GM23338 (cell line): ENCODE data around the gene KLHL25. TPM values are rescaled to one million over a fixed set of nuclear protein-coding genes. Genes with fewer than 3 reads are reported as not detected.

Experiments
- ATAC-seq: fragments of 200-7000 bp; cut with Tn5 transposase; 3 replicates; pipeline ENCODE4 v1.9.1; 2020
- DNase-seq: peaks from one replicate; pipeline ENCODE4 v3.0.0-alpha.2; 2015; ENCODE audit warnings: low spot score
- H2AFZ ChIP-seq: fragments of 200-600 bp; sonication (generic); 2 replicates; pipeline ENCODE4 v1.8.0; 2016; ENCODE audit warnings: antibody characterized with exemption, mild to moderate bottlenecking, moderate library complexity
- H3F3A ChIP-seq: fragments of 200-600 bp; sonication (generic); replicated peaks from 2 replicates; pipeline ENCODE4 v1.8.0; 2017; ENCODE audit warnings: antibody characterized with exemption, mixed run types, low read depth
- H3K27ac ChIP-seq: fragments of 200-600 bp; sonication (generic); 2 replicates; pipeline ENCODE4 v1.6.1; 2016; ENCODE audit warnings: low read depth
- H3K27me3 ChIP-seq: fragments of 200-600 bp; sonication (generic); 2 replicates; pipeline ENCODE4 v1.8.0; 2016; ENCODE audit warnings: mild to moderate bottlenecking, mixed run types, moderate library complexity; ENCODE audit not compliant: insufficient read depth
- H3K36me3 ChIP-seq: fragments of 200-600 bp; sonication (generic); 2 replicates; pipeline ENCODE4 v1.8.0; 2016; ENCODE audit warnings: mild to moderate bottlenecking; ENCODE audit not compliant: insufficient read depth
- H3K4me1 ChIP-seq: fragments of 200-600 bp; sonication (generic); 2 replicates; pipeline ENCODE4 v1.8.0; 2016; ENCODE audit warnings: mild to moderate bottlenecking, moderate library complexity; ENCODE audit not compliant: insufficient read depth
- H3K4me2 ChIP-seq: fragments of 200-600 bp; sonication (generic); 2 replicates; pipeline ENCODE4 v1.7.1; 2017; ENCODE audit warnings: mixed run types
- H3K4me3 ChIP-seq: fragments of 200-600 bp; sonication (generic); 2 replicates; pipeline ENCODE4 v1.6.1; 2016; ENCODE audit warnings: mixed run types
- H3K79me2 ChIP-seq: fragments of 200-600 bp; sonication (generic); replicated peaks from 2 replicates; pipeline ENCODE4 v1.8.0; 2017; ENCODE audit warnings: mild to moderate bottlenecking; ENCODE audit not compliant: insufficient read depth
- H3K9me2 ChIP-seq: fragments of 200-600 bp; sonication (generic); 2 replicates; pipeline ENCODE4 v1.8.0; 2017; ENCODE audit not compliant: insufficient read depth
- H4K20me1 ChIP-seq: fragments of 200-600 bp; sonication (generic); replicated peaks from 2 replicates; pipeline ENCODE4 v1.8.0; 2017; ENCODE audit warnings: mild to moderate bottlenecking; ENCODE audit not compliant: insufficient read depth
- H3K27ac Mint-ChIP-seq: 2 replicates; pipeline ENCODE4 v1.8.0; 2020; ENCODE audit warnings: inconsistent platforms, mild to moderate bottlenecking, moderate library complexity, mixed read lengths
- H3K27me3 Mint-ChIP-seq: 3 replicates; pipeline ENCODE4 v1.8.0; 2022; ENCODE audit warnings: low read depth, mild to moderate bottlenecking, moderate library complexity, mixed read lengths, inconsistent platforms; ENCODE audit not compliant: insufficient read depth, poor library complexity
- H3K36me3 Mint-ChIP-seq: 3 replicates; pipeline ENCODE4 v1.8.0; 2021; ENCODE audit warnings: low read depth, mild to moderate bottlenecking, inconsistent platforms, moderate library complexity, mixed read lengths
- H3K4me1 Mint-ChIP-seq: 3 replicates; pipeline ENCODE4 v1.8.0; 2020; ENCODE audit warnings: mild to moderate bottlenecking, inconsistent platforms, mixed read lengths
- H3K4me3 Mint-ChIP-seq: 3 replicates; pipeline ENCODE4 v1.8.0; 2021; ENCODE audit warnings: moderate library complexity, mild to moderate bottlenecking, inconsistent platforms, mixed read lengths
- H3K9me3 Mint-ChIP-seq: 3 replicates; pipeline ENCODE4 v1.8.0; 2020; ENCODE audit warnings: moderate library complexity, mild to moderate bottlenecking, inconsistent platforms, mixed read lengths
- CREB1 ChIP-seq: fragments of 250-450 bp; sonication (Bioruptor Pico); IDR thresholded peaks from 2 replicates; pipeline ENCODE4 v1.5.0; 2020; ENCODE audit warnings: low read depth, mild to moderate bottlenecking, moderate library complexity
- CTCF ChIP-seq, 2 experiments: fragments of 200-600 bp in 1 of 2; sonication (generic) in 1 of 2; conservative IDR thresholded peaks; 2 replicates each; pipeline versions ENCODE4 v1.5.1 to v1.6.1; 2016 to 2017; ENCODE audit warnings: antibody characterized with exemption in 2 of 2, low read depth in 2 of 2, mild to moderate bottlenecking in 2 of 2, moderate library complexity in 1 of 2
- EZH2 ChIP-seq: fragments of 200-600 bp; sonication (generic); IDR thresholded peaks from one replicate; pipeline ENCODE4 v1.8.0; 2017; ENCODE audit warnings: antibody characterized with exemption, mild to moderate bottlenecking, low read depth; ENCODE audit not compliant: unreplicated experiment
- NANOG ChIP-seq: IDR thresholded peaks from 2 replicates; pipeline ENCODE4 v1.6.1; 2016; ENCODE audit warnings: antibody characterized with exemption, borderline replicate concordance
- POLR2AphosphoS5 ChIP-seq: IDR thresholded peaks from 2 replicates; pipeline ENCODE4 v1.6.1; 2016; ENCODE audit warnings: antibody characterized with exemption, low read depth
- STAT1 ChIP-seq: IDR thresholded peaks from one replicate; pipeline ENCODE4 v1.6.1; 2016; ENCODE audit warnings: antibody characterized with exemption; ENCODE audit not compliant: unreplicated experiment
- ZNF114 ChIP-seq: fragments of 250-450 bp; sonication (Bioruptor Pico); IDR thresholded peaks from 2 replicates; pipeline ENCODE4 v1.5.0; 2020; ENCODE audit warnings: mild to moderate bottlenecking, moderate library complexity
- ZNF331 ChIP-seq: fragments of 250-450 bp; sonication (Bioruptor Pico); IDR thresholded peaks from 2 replicates; pipeline ENCODE4 v1.5.0; 2020; ENCODE audit warnings: low read depth, mild to moderate bottlenecking, moderate library complexity
- polyA plus RNA-seq: library from polyadenylated mRNA; unstranded; fragments of >200 nt; fragmentation: Nextera tagmentation; extraction: Ambion mirVana; gene quantifications from 2 replicates; pipeline ENCODE4 v1.2.1, GENCODE V29; 2016
- total RNA-seq: library from RNA; depleted of rRNA; stranded (reverse); fragments of >200 nt; shearing (Covaris generic); gene quantifications from 2 replicates; pipeline ENCODE4 v1.2.3, GENCODE V29; 2014
- TF ChIP-seq, protein P1 (sequence below): IDR thresholded peaks from 2 replicates; pipeline ENCODE4 v1.6.1; 2016; ENCODE audit warnings: antibody characterized with exemption
- TF ChIP-seq, protein P2 (sequence below): IDR thresholded peaks from one replicate; pipeline ENCODE4 v1.6.1; 2018; ENCODE audit warnings: antibody characterized with exemption; ENCODE audit not compliant: unreplicated experiment

The KLHL25 gene
- total and polyA plus RNA-seq, 2 experiments from 2014 or later: 5.2 to 28.5 TPM

GRCh38 chr15:85793641-85794597 lies 806 bp downstream of the KLHL25 start (continued):
- TF ChIP-seq, protein P1, sequence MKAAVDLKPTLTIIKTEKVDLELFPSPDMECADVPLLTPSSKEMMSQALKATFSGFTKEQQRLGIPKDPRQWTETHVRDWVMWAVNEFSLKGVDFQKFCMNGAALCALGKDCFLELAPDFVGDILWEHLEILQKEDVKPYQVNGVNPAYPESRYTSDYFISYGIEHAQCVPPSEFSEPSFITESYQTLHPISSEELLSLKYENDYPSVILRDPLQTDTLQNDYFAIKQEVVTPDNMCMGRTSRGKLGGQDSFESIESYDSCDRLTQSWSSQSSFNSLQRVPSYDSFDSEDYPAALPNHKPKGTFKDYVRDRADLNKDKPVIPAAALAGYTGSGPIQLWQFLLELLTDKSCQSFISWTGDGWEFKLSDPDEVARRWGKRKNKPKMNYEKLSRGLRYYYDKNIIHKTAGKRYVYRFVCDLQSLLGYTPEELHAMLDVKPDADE: no peak
- no peak for TF ChIP-seq CREB1 (CRISPR knock-in tag)

- Histone ChIP-seq H4K20me1 (peaks cover 29% of the 10 kb centered on the region), H3K36me3 (no peaks in the 10 kb centered on the region), H2AFZ (no peak overlapping the region), H3K4me3 (peak overlapping the region; percentile 97), H3K4me1 (peaks cover 33% of the 10 kb centered on the region), H3K27ac (no peak overlapping the region), H3K27me3 (no peaks in the 10 kb centered on the region), H3K4me2 (peak overlapping the region; percentile 98), H3K79me2 (peaks cover 63% of the 10 kb centered on the region), H3K9me2 (no peaks in the 10 kb centered on the region; the same call in 1 of the 2 replicates), H3F3A (no peaks in the 10 kb centered on the region)
- no peak for ATAC-seq
- Mint-ChIP-seq H3K4me3 (peak overlapping the region; percentile 95), H3K27ac (no peak overlapping the region), H3K27me3 (peaks cover 21% of the 10 kb centered on the region), H3K4me1 (peaks cover 52% of the 10 kb centered on the region), H3K9me3 (no peaks in the 10 kb centered on the region), H3K36me3 (peaks cover 10% of the 10 kb centered on the region; the same call in 2 of the 3 replicates)
- TF ChIP-seq EZH2 (no peak), POLR2AphosphoS5 (no peak), STAT1 (no peak), ZNF331 (CRISPR knock-in tag) (no peak), NANOG (no peak), CREB1 (CRISPR knock-in tag) (no peak), CTCF (conservative IDR thresholded peaks at IDR 0.05; ENCODE audit: low read depth in 2 of 2) (no peak), ZNF114 (no peak)
- TF ChIP-seq, protein P1: no peak
- TF ChIP-seq, protein P2, sequence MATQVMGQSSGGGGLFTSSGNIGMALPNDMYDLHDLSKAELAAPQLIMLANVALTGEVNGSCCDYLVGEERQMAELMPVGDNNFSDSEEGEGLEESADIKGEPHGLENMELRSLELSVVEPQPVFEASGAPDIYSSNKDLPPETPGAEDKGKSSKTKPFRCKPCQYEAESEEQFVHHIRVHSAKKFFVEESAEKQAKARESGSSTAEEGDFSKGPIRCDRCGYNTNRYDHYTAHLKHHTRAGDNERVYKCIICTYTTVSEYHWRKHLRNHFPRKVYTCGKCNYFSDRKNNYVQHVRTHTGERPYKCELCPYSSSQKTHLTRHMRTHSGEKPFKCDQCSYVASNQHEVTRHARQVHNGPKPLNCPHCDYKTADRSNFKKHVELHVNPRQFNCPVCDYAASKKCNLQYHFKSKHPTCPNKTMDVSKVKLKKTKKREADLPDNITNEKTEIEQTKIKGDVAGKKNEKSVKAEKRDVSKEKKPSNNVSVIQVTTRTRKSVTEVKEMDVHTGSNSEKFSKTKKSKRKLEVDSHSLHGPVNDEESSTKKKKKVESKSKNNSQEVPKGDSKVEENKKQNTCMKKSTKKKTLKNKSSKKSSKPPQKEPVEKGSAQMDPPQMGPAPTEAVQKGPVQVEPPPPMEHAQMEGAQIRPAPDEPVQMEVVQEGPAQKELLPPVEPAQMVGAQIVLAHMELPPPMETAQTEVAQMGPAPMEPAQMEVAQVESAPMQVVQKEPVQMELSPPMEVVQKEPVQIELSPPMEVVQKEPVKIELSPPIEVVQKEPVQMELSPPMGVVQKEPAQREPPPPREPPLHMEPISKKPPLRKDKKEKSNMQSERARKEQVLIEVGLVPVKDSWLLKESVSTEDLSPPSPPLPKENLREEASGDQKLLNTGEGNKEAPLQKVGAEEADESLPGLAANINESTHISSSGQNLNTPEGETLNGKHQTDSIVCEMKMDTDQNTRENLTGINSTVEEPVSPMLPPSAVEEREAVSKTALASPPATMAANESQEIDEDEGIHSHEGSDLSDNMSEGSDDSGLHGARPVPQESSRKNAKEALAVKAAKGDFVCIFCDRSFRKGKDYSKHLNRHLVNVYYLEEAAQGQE: no peak
- no peak for DNase-seq
These were observed 1.7 kb downstream of the KLHL25 start for GRCh38 chr15:85792912-85793590.
